LNCAP (cell line): ENCODE results near the gene HNRNPL.

Experiments used
- TF ChIP-seq, protein P1 (sequence below): fragments of 450-650 bp; IDR thresholded peaks from 2 replicates; pipeline ENCODE4 v1.5.1; 2017; ENCODE audit warnings: mild to moderate bottlenecking

Gene HNRNPL

DNA sequence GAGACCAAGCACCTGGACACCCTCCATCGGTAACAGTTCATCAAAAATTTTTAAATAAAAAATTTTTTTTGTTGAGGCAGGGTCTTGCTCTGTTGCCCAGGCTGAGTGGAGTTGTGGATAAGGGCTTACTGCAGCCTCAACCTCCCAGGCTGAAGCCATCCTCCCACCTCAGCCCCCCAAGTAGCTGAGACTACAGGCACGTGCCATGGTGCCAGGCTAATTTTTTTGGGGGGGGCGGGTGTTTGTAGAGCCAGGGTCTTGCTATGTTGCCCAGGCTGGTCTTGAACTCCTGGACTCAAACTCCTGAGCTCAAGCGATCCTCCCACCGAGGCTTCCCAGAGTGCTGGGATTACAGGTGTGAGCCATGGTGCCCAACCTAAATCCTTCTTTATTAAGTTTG is 56.1 kb downstream of the HNRNPL start:
- TF ChIP-seq, protein P1, sequence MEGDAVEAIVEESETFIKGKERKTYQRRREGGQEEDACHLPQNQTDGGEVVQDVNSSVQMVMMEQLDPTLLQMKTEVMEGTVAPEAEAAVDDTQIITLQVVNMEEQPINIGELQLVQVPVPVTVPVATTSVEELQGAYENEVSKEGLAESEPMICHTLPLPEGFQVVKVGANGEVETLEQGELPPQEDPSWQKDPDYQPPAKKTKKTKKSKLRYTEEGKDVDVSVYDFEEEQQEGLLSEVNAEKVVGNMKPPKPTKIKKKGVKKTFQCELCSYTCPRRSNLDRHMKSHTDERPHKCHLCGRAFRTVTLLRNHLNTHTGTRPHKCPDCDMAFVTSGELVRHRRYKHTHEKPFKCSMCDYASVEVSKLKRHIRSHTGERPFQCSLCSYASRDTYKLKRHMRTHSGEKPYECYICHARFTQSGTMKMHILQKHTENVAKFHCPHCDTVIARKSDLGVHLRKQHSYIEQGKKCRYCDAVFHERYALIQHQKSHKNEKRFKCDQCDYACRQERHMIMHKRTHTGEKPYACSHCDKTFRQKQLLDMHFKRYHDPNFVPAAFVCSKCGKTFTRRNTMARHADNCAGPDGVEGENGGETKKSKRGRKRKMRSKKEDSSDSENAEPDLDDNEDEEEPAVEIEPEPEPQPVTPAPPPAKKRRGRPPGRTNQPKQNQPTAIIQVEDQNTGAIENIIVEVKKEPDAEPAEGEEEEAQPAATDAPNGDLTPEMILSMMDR = no peak

DNA sequence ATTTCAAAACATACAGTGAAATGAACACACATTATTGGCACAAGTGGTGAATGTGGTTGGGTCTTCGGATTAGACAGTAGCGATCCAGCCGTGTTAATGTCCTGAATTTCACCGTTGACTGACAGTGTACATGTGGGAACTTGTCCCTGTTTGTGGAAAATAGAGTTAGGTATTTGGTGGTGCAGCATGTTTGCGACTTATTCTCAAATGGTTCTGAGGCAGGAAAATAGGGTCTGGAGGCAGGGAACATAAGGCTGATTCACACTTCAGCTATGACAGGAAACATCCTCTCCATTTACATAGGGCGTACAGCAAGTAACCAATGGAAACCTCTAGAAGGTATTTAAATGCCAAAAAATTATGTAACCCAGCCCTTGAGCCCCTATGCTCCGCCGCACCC is 56.6 kb downstream of the HNRNPL start:
- TF ChIP-seq, protein P1 = no peak

DNA sequence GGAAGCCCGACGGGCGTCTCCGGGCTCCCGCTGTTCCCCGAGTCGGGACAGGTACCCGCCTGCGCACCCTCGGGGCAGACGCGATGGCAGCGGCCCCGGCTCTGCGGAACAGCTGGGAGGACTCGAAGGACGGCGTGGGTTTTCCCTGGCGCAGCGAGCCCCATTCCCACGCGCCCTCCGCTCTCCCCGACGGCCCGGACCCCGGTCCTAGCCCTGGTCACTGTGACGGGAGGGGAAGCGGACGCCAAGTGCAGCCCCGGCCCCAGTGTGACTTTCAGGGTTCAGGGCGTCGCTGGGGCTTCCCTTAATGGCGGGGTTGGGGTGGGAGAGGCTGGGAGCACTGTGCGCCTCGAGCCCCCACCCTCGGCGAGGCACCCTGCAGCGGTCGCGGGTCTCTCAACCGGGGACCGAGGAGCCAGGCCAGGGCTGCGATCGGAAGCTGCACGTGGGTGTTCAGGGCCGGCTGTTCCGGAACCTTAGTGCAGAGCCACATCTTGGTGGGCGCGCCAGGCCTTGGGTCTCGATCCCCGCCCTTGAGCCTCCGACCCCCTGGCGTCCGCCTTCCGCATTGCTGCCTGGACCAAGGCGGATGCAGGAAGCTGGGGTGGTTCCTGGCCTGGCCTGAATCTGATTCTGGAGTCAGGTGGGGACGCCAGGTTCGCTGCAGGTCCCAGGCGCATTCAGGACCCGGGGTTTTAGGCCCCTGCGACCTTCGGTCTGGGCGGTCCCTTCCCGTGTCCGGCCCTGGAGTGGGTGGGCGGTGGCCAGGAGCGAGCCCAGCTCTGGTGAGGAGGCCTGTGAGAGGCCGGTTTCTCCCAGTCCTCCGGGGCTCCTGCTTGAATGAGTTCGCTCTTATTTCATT is 57.3 kb downstream of the HNRNPL start:
- TF ChIP-seq, protein P1 = no peak

DNA sequence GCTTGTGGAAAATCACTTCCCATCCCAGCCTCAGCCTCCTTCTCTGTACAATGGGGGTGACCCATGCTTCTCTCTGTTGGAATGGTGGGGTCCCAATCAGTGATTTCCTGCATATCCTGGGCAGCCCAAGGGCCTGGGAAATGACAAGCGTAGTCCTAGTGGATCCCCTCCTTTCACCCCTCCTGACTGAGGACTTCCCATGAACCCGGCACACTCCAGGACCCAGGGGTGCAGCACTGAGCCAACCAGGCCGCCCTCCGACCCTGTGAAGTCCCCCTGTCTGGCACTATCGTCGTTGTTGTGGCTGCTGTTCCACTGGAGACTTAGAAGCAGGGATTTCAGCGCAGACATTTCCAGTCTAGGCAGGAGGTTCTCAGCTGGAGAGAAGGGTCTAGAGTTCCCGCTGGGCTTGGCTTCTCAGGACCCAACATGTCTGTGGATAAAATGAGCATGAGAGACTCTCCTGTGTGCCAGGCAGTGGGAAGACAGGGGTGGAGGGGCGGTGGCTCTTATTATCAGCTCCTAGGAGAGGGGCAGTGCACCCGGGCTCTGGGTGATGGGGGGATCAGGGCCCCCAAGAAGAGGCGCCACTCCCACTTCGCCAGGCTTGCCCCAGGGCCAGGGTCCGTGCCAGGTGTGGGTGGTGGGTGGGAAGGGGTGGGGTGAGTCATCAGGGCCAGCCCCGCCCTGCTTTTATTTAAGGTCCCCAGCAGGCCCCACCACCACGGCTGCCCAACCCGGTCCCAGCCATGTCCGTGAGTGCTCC is 61.1 kb downstream of the HNRNPL start, which contains the start of gene LGALS7B:
LGALS7B (plus strand) TSS at position 723 of the 766 bp plus-strand sequence; CDS start at position 750, 27 bp downstream.
- TF ChIP-seq, protein P1 = no peak

DNA sequence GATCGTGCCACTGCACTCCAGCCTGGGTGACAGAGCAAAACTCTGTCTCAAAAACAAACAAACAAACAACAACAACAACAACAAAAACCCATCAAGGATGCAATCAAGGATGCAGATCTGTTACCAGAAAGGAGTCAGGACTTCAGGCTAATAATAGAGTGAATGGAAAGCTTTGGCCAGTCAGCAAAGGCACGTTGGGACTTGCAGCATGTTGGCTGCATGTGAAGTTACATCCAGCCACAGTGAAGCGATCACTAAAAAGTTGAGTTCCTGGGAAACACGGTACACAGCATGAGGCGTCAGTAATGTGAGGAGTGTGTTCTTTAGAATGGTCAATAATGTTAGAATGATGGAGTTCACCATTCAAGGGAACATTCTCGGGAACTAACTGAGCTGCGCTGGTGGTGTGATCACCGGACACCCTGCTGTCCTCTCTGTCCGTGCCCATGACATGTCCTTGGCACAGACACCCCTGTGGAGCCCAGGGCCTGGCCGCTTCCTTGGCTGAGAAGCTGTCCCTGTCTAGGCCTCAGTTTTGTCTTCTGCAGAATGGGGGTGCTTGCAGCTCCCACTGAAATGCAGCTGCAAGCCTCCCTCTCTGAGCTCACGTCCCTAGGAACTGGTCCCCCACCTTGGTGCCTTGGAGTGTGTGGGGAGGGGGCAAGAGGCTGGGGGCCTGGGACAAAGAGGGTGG is 63.1 kb downstream of the HNRNPL start:
- TF ChIP-seq, protein P1 = no peak
